BLaER1 treated with 17β-estradiol and CSF1 and Interleukin-3, amounts not matched to agents 10 nM and 100 nM (cell line): ENCODE measurements around the gene CDH4.
"Not testable (repeated sequence)": the region's sequence is repeated elsewhere in the genome, so short reads cannot be mapped to it uniquely, and the experiment has no call there.

Source experiments
- H3K27ac ChIP-seq, 11 experiments: shearing (Covaris generic); formaldehyde crosslinking; 2 replicates each; pipeline ENCODE4 v1.8.1; 2022
- H3K27me3 ChIP-seq, 11 experiments: shearing (Covaris generic); formaldehyde crosslinking; 2 replicates each; pipeline ENCODE4 v1.8.1; 2022
- H3K36me3 ChIP-seq, 11 experiments: shearing (Covaris generic); formaldehyde crosslinking; 2 replicates each; pipeline ENCODE4 v1.8.1; 2022
- H3K4me1 ChIP-seq, 10 experiments: shearing (Covaris generic); formaldehyde crosslinking; 2 replicates each; pipeline ENCODE4 v1.8.1; 2022
- H3K4me2 ChIP-seq, 11 experiments: shearing (Covaris generic); formaldehyde crosslinking; 2 replicates each; pipeline ENCODE4 v1.8.1; 2022
- H3K4me3 ChIP-seq, 10 experiments: shearing (Covaris generic); formaldehyde crosslinking; 2 replicates each; pipeline ENCODE4 v1.8.1; 2022
- H3K9ac ChIP-seq, 11 experiments: shearing (Covaris generic); formaldehyde crosslinking; 2 replicates each; pipeline ENCODE4 v1.8.1; 2022
- H3K9me3 ChIP-seq, 11 experiments: shearing (Covaris generic); formaldehyde crosslinking; replicated peaks in 1 of 11; 2 replicates each; pipeline ENCODE4 v1.8.1; 2022
- H4K20me1 ChIP-seq, 11 experiments: shearing (Covaris generic); formaldehyde crosslinking; 2 replicates each; pipeline ENCODE4 v1.8.1; 2022
- Cebpa-rat ChIP-seq, 11 experiments: shearing (Covaris generic); IDR thresholded peaks; 2 replicates each; pipeline ENCODE4 v1.8.1; 2022

The CDH4 gene

DNA sequence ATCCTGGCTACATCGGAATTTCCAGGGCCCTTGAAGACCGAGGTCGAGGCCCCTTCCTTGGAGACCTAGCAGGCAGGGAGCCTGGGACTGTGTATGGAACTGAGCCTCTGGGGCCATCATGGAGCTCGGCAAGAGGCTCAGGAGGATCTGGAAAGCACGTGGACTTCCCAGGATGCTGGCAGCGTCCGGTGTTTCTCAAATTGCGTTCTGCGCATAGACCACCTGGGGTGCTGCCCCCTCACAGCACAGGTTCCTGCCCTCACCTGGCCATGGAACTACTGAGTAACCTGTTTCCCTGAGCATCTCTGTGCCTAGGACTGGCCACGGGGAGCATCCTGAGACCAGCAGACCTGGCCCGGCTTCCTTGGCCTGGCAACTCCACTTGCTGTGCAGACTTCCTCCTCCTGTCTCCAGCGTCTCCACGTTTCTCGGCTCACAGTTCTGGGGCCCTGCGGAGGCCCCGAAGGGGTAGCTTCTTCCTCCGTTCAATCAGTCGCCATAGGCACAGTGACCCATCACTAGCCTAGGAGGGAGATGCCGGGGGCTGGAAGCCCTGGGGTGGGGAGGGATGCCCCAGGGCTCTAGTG lies 144.3 kb downstream of the CDH4 start:
- Histone ChIP-seq H3K9me3 (no peaks in the 10 kb centered on the region), H4K20me1 (no peaks in the 10 kb centered on the region), H3K27me3 (no peaks in the 10 kb centered on the region), H3K27ac (no peak overlapping the region), H3K36me3 (no peaks in the 10 kb centered on the region), H3K4me3 (no peak overlapping the region), H3K4me2 (no peak overlapping the region), H3K9ac (no peak overlapping the region), H3K4me1 (peaks cover 0 to 21% (median 11%) of the 10 kb centered on the region in 10 experiments; a peak in 17 of 20 replicates)
- TF ChIP-seq Cebpa-rat (IDR thresholded peaks at IDR 0.05) = no peak

- Histone ChIP-seq H3K27ac (no peak overlapping the region), H3K36me3 (no peaks in the 10 kb centered on the region), H3K9me3 (no peaks in the 10 kb centered on the region), H4K20me1 (no peaks in the 10 kb centered on the region), H3K27me3 (no peaks in the 10 kb centered on the region), H3K4me2 (no peak overlapping the region), H3K4me3 (no peak overlapping the region), H3K9ac (no peak overlapping the region), H3K4me1 (peaks cover 0 to 13% (median 3%) of the 10 kb centered on the region in 10 experiments; a peak in 12 of 20 replicates)
- no peak for TF ChIP-seq Cebpa-rat (IDR thresholded peaks at IDR 0.05)
Measured at GRCh38 chr20:61397146-61397545, 145.1 kb downstream of the CDH4 start.

DNA sequence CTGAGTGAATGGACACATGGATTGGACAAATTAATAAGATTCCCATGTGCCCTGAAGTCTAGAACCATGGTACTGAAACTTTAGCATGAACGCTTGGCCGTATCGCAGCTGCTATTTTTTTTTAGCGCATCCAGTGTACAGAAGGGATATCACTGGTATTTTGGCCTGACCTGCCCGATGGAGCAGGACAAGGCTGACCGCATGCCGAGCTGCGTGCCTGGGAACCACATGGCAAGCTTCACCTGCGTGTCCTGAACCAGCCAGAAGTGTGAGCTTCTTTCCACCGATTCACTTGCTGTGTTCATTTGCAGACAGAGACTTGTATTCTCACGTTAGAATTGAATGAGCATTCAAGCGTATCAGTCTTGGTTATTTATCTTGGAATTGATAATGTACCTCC lies 145.7 kb downstream of the CDH4 start:
- H3K4me3 ChIP-seq = no peak overlapping the region
- peak overlapping the region in 1 of 11 experiments; percentile 25; a peak in 1 of 22 replicates for H3K4me2 ChIP-seq
- peaks cover 0 to 10% (median 2%) of the 10 kb centered on the region in 10 experiments; a peak in 8 of 20 replicates for H3K4me1 ChIP-seq
- no peak overlapping the region for H3K27ac ChIP-seq
- no peaks in the 10 kb centered on the region for H3K36me3 ChIP-seq
- H3K9ac ChIP-seq = no peak overlapping the region
- TF ChIP-seq Cebpa-rat (IDR thresholded peaks at IDR 0.05) = no peak
- H3K27me3 ChIP-seq = no peaks in the 10 kb centered on the region
- H3K9me3 ChIP-seq = no peaks in the 10 kb centered on the region
- H4K20me1 ChIP-seq = no peaks in the 10 kb centered on the region

DNA sequence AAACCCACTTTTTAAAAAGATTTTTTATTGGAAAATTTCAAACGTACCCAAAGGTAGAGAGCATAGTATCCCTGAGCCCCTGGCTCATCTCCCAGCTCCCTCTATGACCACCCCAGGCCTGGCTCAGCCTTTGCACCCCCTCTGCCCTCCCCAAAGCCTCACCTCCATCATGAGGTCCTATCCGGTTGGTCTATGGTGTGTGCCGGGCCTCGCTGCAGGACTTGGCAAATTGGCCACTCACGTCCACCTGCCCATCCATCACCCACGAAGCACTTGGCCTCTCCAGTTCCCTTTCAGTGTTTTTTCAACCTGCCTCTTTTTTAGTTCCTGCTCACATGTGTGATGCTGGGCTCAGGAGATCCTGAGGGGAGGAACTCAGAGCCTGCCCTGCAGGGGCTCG lies 147.4 kb downstream of the CDH4 start:
- no peak overlapping the region for H3K9ac ChIP-seq
- H3K4me2 ChIP-seq = no peak overlapping the region
- H3K4me1 ChIP-seq = peaks cover 0 to 24% (median 8%) of the 10 kb centered on the region in 10 experiments; a peak in 12 of 20 replicates
- TF ChIP-seq Cebpa-rat (IDR thresholded peaks at IDR 0.05) = no peak
- no peak overlapping the region for H3K4me3 ChIP-seq
- H3K36me3 ChIP-seq = no peaks in the 10 kb centered on the region
- no peak overlapping the region for H3K27ac ChIP-seq
- H4K20me1 ChIP-seq = no peaks in the 10 kb centered on the region
- no peaks in the 10 kb centered on the region for H3K27me3 ChIP-seq
- no peaks in the 10 kb centered on the region for H3K9me3 ChIP-seq

- no peak overlapping the region for H3K27ac ChIP-seq
- H4K20me1 ChIP-seq = no peaks in the 10 kb centered on the region
- no peak overlapping the region for H3K4me2 ChIP-seq
- no peak overlapping the region for H3K9ac ChIP-seq
- H3K27me3 ChIP-seq = no peaks in the 10 kb centered on the region
- H3K36me3 ChIP-seq = no peaks in the 10 kb centered on the region
- peaks cover 0 to 28% (median 10%) of the 10 kb centered on the region in 10 experiments; a peak in 12 of 20 replicates for H3K4me1 ChIP-seq
- no peak overlapping the region for H3K4me3 ChIP-seq
- peaks cover 0 to 7% (median 0%) of the 10 kb centered on the region in 11 experiments; a peak in 6 of 22 replicates for H3K9me3 ChIP-seq
- TF ChIP-seq Cebpa-rat (IDR thresholded peaks at IDR 0.05) = no peak
Measured at GRCh38 chr20:61400499-61400898, 148.4 kb downstream of the CDH4 start.

- H3K36me3 ChIP-seq = no peaks in the 10 kb centered on the region
- H4K20me1 ChIP-seq = no peaks in the 10 kb centered on the region
- H3K4me3 ChIP-seq = no peak overlapping the region
- peaks cover 0 to 34% (median 20%) of the 10 kb centered on the region in 10 experiments; a peak in 12 of 20 replicates for H3K4me1 ChIP-seq
- no peak overlapping the region for H3K27ac ChIP-seq
- no peaks in the 10 kb centered on the region for H3K27me3 ChIP-seq
- TF ChIP-seq Cebpa-rat (IDR thresholded peaks at IDR 0.05) = no peak
- peak overlapping the region in 6 of 11 experiments; percentile 32 to 60 (median 48); a peak in 10 of 22 replicates for H3K4me2 ChIP-seq
- H3K9me3 ChIP-seq = peaks cover 0 to 19% (median 5%) of the 10 kb centered on the region in 11 experiments; a peak in 11 of 22 replicates
- H3K9ac ChIP-seq = no peak overlapping the region
Measured at GRCh38 chr20:61404303-61404702, 152.2 kb downstream of the CDH4 start.

- Histone ChIP-seq H4K20me1 (no peaks in the 10 kb centered on the region), H3K27ac (no peak overlapping the region), H3K9ac (no peak overlapping the region), H3K27me3 (no peaks in the 10 kb centered on the region), H3K9me3 (peaks cover 0 to 19% (median 5%) of the 10 kb centered on the region in 11 experiments; a peak in 11 of 22 replicates), H3K36me3 (no peaks in the 10 kb centered on the region), H3K4me1 (peaks cover 0 to 37% (median 20%) of the 10 kb centered on the region in 10 experiments; a peak in 12 of 20 replicates), H3K4me3 (no peak overlapping the region), H3K4me2 (no peak overlapping the region)
- TF ChIP-seq Cebpa-rat (IDR thresholded peaks at IDR 0.05) = no peak
Measured at GRCh38 chr20:61405007-61405406, 152.9 kb downstream of the CDH4 start.

- not testable (repeated sequence) for H3K4me2 ChIP-seq, H3K27me3 ChIP-seq, H3K4me3 ChIP-seq, H4K20me1 ChIP-seq, H3K36me3 ChIP-seq, H3K27ac ChIP-seq, H3K9ac ChIP-seq
- H3K4me1 ChIP-seq = peaks cover 0 to 37% (median 20%) of the 10 kb centered on the region in 10 experiments; a peak in 12 of 20 replicates
- H3K9me3 ChIP-seq = peaks cover 0 to 23% (median 5%) of the 10 kb centered on the region in 11 experiments; a peak in 11 of 22 replicates
Measured at GRCh38 chr20:61406773-61407172, 154.7 kb downstream of the CDH4 start.

GRCh38 chr20:61407561-61407960 lies 155.5 kb downstream of the CDH4 start:
- Histone ChIP-seq H3K36me3 (no peaks in the 10 kb centered on the region), H3K27ac (no peak overlapping the region), H3K4me3 (no peak overlapping the region), H3K27me3 (no peaks in the 10 kb centered on the region), H3K4me1 (peaks cover 0 to 37% (median 20%) of the 10 kb centered on the region in 10 experiments; a peak in 12 of 20 replicates), H4K20me1 (no peaks in the 10 kb centered on the region), H3K4me2 (peak overlapping the region in 2 of 11 experiments; percentile 34 to 43; a peak in 1 of 22 replicates), H3K9me3 (peaks cover 0 to 23% (median 5%) of the 10 kb centered on the region in 11 experiments; a peak in 11 of 22 replicates), H3K9ac (no peak overlapping the region)
- TF ChIP-seq Cebpa-rat (IDR thresholded peaks at IDR 0.05) = no peak
